Glomerular visceral epithelial cell (primary cell): Measurements from ENCODE around the gene PRDM9.

ENCODE experiments used
- DNase-seq: peaks from one replicate; pipeline ENCODE4 v3.0.0-alpha.2; 2016; ENCODE audit errors: extremely low spot score

The PRDM9 gene

DNA sequence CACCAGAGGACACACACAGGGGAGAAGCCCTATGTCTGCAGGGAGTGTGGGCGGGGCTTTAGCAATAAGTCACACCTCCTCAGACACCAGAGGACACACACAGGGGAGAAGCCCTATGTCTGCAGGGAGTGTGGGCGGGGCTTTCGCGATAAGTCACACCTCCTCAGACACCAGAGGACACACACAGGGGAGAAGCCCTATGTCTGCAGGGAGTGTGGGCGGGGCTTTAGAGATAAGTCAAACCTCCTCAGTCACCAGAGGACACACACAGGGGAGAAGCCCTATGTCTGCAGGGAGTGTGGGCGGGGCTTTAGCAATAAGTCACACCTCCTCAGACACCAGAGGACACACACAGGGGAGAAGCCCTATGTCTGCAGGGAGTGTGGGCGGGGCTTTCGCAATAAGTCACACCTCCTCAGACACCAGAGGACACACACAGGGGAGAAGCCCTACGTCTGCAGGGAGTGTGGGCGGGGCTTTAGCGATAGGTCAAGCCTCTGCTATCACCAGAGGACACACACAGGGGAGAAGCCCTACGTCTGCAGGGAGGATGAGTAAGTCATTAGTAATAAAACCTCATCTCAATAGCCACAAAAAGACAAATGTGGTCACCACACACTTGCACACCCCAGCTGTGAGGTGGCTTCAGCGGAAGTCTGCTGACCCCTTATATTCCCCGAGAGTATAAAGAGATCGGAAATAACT, 20.0 kb downstream of the PRDM9 start:
- DNase-seq: peak; percentile 4

DNA sequence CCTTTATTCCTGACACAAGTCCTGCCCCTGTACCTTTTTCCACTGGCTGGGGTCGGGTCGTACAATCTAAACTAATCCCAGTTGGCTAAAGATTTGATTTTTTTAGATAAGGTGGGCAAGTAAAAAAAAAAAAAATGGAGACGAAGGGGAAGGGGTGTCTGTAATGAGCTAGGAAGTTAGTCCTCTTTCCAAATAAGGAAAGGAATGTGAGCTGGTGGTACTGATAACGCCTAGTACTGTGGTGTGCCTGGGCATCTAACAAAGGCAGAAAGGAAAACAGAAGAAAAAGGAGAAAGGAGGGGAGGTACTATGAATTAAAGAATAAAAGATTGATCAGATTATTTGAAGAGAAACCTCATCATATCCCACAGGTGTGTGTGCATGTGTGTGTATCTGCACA, 21.3 kb downstream of the PRDM9 start:
- no peak for DNase-seq

DNA sequence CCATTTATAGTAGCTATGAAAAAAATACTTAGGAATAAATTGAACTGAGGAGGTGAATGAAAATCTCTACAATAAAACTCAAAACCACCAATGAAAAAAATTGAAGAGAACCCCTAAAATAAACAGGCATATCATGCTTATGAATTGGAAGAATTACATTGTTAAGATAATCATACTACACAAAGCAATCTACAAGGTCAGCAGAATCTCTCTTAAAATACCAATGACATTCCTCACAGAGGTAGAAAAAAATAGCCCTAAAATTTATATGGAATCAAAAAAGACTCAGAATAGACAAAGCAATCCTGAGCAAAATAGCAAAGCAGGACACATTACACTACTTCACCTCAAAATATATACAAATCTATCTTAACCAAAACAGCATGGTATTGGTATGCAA, 23.2 kb downstream of the PRDM9 start:
- DNase-seq: no peak

DNA sequence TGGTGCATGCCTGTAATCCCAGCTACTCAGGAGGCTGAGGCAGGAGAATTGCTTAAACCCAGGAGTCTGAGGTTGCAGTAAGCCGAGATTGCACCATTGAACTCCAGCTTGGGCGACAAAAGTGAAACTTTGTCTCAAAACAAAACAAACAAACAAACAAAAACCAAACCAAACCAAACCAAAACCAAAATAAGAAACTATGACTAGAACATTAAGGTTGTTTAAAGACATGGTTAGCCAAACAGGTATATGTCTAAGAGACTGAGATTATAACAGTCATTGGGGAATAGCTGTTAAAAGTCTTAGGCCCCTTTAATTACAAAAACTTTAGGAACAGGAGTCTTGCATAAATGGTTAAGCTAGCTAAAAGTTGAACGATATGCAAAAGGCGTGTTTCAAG, 63.6 kb downstream of the PRDM9 start:
- no peak for DNase-seq
